HepG2 (cell line): ENCODE results near the gene PKIG. TPM values are rescaled to one million over a fixed set of nuclear protein-coding genes. Genes with fewer than 3 reads are reported as not detected.
A peak's percentile ranks its signal among the peaks of the same experiment; 100 is the strongest.

ENCODE experiments used
- ATAC-seq: fragments of 200-7000 bp; cut with Tn5 transposase; 3 replicates; pipeline ENCODE4 v1.9.1; 2020; ENCODE audit warnings: mild to moderate bottlenecking, moderate library complexity
- BruUV-seq: library from RNA; stranded (reverse); fragments of 400-500 nt; replicated peaks from 2 replicates; lab custom pipeline; 2021; lab: Mats Ljungman, UMichigan
- CTCF ChIA-PET: fragments of 300-600 bp; formaldehyde crosslinking; extraction: SDS; loops from one replicate; lab custom pipeline; 2021; ENCODE audit warnings: low total read pairs, inconsistent platforms, low intra/inter-chr PET ratio; lab: Yijun Ruan, JAX
- POLR2A ChIA-PET: fragments of 350-600 bp; sonication (Branson Sonifier 250); formaldehyde crosslinking; loops from one replicate; lab custom pipeline; 2020; ENCODE audit warnings: antibody characterized with exemption, inconsistent platforms; lab: Yijun Ruan, JAX
- DNase-seq: peaks from one replicate; pipeline ENCODE4 v3.0.0-alpha.2; 2015; ENCODE audit warnings: low spot score
- FAIRE-seq: peaks from 3 replicates; lab custom pipeline; 2011; peaks lifted over from hg19 to GRCh38; lab: Jason Lieb, UNC
- H2AFZ ChIP-seq: one replicate; pipeline ENCODE4 v1.6.1; 2011; ENCODE audit warnings: low read length, inconsistent platforms
- H3K27ac ChIP-seq: fragments of 300-600 bp; 3 replicates; pipeline ENCODE4 v1.8.0; 2011; ENCODE audit warnings: mixed run types, mild to moderate bottlenecking, mixed read lengths, low read length, inconsistent platforms; ENCODE audit not compliant: insufficient read depth; ENCODE audit errors: extremely low read length
- H3K27me3 ChIP-seq, 2 experiments: fragments of 200-600 bp in 1 of 2; 2 replicates in 1 of 2; 3 replicates in 1 of 2; pipeline versions ENCODE4 v1.6.0 to v1.8.0; 2011; ENCODE audit warnings: low read length in 2 of 2, mild to moderate bottlenecking in 2 of 2, moderate library complexity in 2 of 2, inconsistent platforms in 1 of 2; ENCODE audit not compliant: insufficient read depth in 2 of 2, control insufficient read depth in 1 of 2
- H3K36me3 ChIP-seq, 2 experiments: fragments of 200-600 bp in 1 of 2; replicated peaks in 1 of 2; 2 replicates in 1 of 2; 3 replicates in 1 of 2; pipeline versions ENCODE4 v1.5.1 to v1.8.0; 2011; ENCODE audit warnings: low read length in 2 of 2, inconsistent platforms in 1 of 2; ENCODE audit not compliant: insufficient read depth in 2 of 2, control insufficient read depth in 1 of 2
- H3K4me1 ChIP-seq: 2 replicates; pipeline ENCODE4 v1.5.1; 2012; ENCODE audit warnings: low read length, inconsistent platforms; ENCODE audit not compliant: insufficient read depth
- H3K4me2 ChIP-seq: 2 replicates; pipeline ENCODE4 v1.6.0; 2011; ENCODE audit warnings: low read depth, low read length, inconsistent platforms
- H3K4me3 ChIP-seq, 3 experiments: fragments of 200-600 bp in 1 of 3; sonication (generic), shearing (Covaris generic) in 1 of 3; replicated peaks in 1 of 3; 2 replicates each; pipeline ENCODE4 v1.5.1; 2011 to 2016; ENCODE audit warnings: low read length in 3 of 3, inconsistent platforms in 2 of 3, low read depth in 2 of 3, mild to moderate bottlenecking in 2 of 3, control low read depth in 1 of 3, mixed read lengths in 1 of 3; ENCODE audit not compliant: insufficient read depth in 1 of 3
- H3K79me2 ChIP-seq: one replicate; pipeline ENCODE4 v1.6.1; 2011; ENCODE audit warnings: low read length, inconsistent platforms; ENCODE audit not compliant: insufficient read depth
- H3K9ac ChIP-seq: 2 replicates; pipeline ENCODE4 v1.6.0; 2011; ENCODE audit warnings: mild to moderate bottlenecking, low read depth, low read length, inconsistent platforms; ENCODE audit not compliant: insufficient read depth
- H3K9me3 ChIP-seq: 2 replicates; pipeline ENCODE4 v1.5.1; 2012; ENCODE audit warnings: mild to moderate bottlenecking, low read length
- H4K20me1 ChIP-seq: 2 replicates; pipeline ENCODE4 v1.6.0; 2011; ENCODE audit warnings: inconsistent platforms, mild to moderate bottlenecking, low read length, moderate library complexity; ENCODE audit not compliant: insufficient read depth
- ARHGAP35 ChIP-seq: sonication (generic); formaldehyde crosslinking; IDR thresholded peaks from 2 replicates; pipeline ENCODE4 v1.9.0; 2022; ENCODE audit warnings: mild to moderate bottlenecking, inconsistent platforms, moderate library complexity, missing genetic modification reagents, borderline replicate concordance
- CREB1 ChIP-seq, 2 experiments: fragments of 450-650 bp in 1 of 2; IDR thresholded peaks; 2 replicates each; pipeline ENCODE4 v1.6.1; 2016 to 2017; ENCODE audit warnings: control low read depth in 1 of 2, mild to moderate bottlenecking in 1 of 2, missing compliant biosample characterization in 1 of 2, missing genetic modification characterization in 1 of 2
- CSRNP2 ChIP-seq: sonication (generic); formaldehyde crosslinking; conservative IDR thresholded peaks from 2 replicates; pipeline ENCODE4 v1.8.0; 2022; ENCODE audit warnings: low read depth, missing genetic modification reagents
- GLI4 ChIP-seq: sonication (generic); formaldehyde crosslinking; IDR thresholded peaks from 2 replicates; pipeline ENCODE4 v1.5.1; 2020; ENCODE audit warnings: missing genetic modification reagents, mild to moderate bottlenecking, moderate library complexity, borderline replicate concordance
- IRX3 ChIP-seq: sonication (generic); formaldehyde crosslinking; IDR thresholded peaks from 2 replicates; pipeline ENCODE4 v1.8.1; 2023; ENCODE audit warnings: mild to moderate bottlenecking, low read depth, missing genetic modification reagents, borderline replicate concordance
- PHF8 ChIP-seq: sonication (generic); formaldehyde crosslinking; IDR thresholded peaks from 2 replicates; pipeline ENCODE4 v1.5.0; 2020; ENCODE audit warnings: missing genetic modification reagents
- PTBP1 ChIP-seq: fragments of 200-400 bp; formaldehyde crosslinking; IDR thresholded peaks from 2 replicates; pipeline ENCODE4 v1.6.1; 2018; ENCODE audit warnings: low read length, low read depth; ENCODE audit not compliant: poor library complexity, severe bottlenecking
- SP2 ChIP-seq: sonication (generic); formaldehyde crosslinking; IDR thresholded peaks from 2 replicates; pipeline ENCODE4 v1.5.1; 2020; ENCODE audit warnings: mild to moderate bottlenecking, missing genetic modification reagents
- TEF ChIP-seq: sonication (generic); formaldehyde crosslinking; IDR thresholded peaks from 2 replicates; pipeline ENCODE4 v1.5.0; 2020; ENCODE audit warnings: missing genetic modification reagents
- ZBTB3 ChIP-seq: sonication (generic); formaldehyde crosslinking; IDR thresholded peaks from 2 replicates; pipeline ENCODE4 v1.4.0; 2020; ENCODE audit warnings: low read depth, mild to moderate bottlenecking, moderate library complexity, missing genetic modification reagents, borderline replicate concordance
- ZNF232 ChIP-seq: sonication (generic); formaldehyde crosslinking; IDR thresholded peaks from 2 replicates; pipeline ENCODE4 v1.4.0; 2020; ENCODE audit warnings: missing genetic modification reagents, borderline replicate concordance
- ZNF614 ChIP-seq: IDR thresholded peaks from 2 replicates; pipeline ENCODE4 v1.6.1; 2018; ENCODE audit warnings: missing biosample characterization, missing genetic modification reagents, inconsistent platforms, borderline replicate concordance
- ZNF646 ChIP-seq: sonication (generic); formaldehyde crosslinking; IDR thresholded peaks from 2 replicates; pipeline ENCODE4 v1.9.0; 2021; ENCODE audit warnings: mild to moderate bottlenecking, missing genetic modification reagents
- ZNF724P ChIP-seq: sonication (generic); formaldehyde crosslinking; IDR thresholded peaks from 2 replicates; pipeline ENCODE4 v1.8.0; 2022; ENCODE audit warnings: missing genetic modification reagents, borderline replicate concordance
- ZNF737 ChIP-seq: sonication (generic); formaldehyde crosslinking; IDR thresholded peaks from 2 replicates; pipeline ENCODE4 v1.5.0; 2020; ENCODE audit warnings: missing genetic modification reagents, mild to moderate bottlenecking, borderline replicate concordance
- WGBS: methylation state at CpG from one replicate; pipeline ENCODE4 v1.1.6; 2017; ENCODE audit warnings: low lambda C conversion rate; 5-methylcytosine and 5-hydroxymethylcytosine counted together
- in situ Hi-C: cut with HindIII; loops from 2 replicates; pipeline ENCODE4 v1.10.0; 2017; ENCODE audit warnings: low pct_unique_long_range_greater_than_20kb; ENCODE audit not compliant: extremely low pct_ligation_motif_present
- intact Hi-C: fragments of 100-400 bp; cut with micrococcal nuclease; formaldehyde crosslinking; loops from one replicate; pipeline ENCODE4 v1.10.0; 2022; ENCODE audit not compliant: unreplicated experiment
- polyA plus RNA-seq, 8 experiments: library from polyadenylated mRNA; depleted of rRNA in 3 of 8; stranded (reverse) in 7 of 8; unstranded in 1 of 8; fragments of >200 nt; fragmentation: Illumina TruSeq in 4 of 8; extraction: Trizol in 4 of 8; gene quantifications; 2 replicates each; pipeline versions ENCODE4 v1.2.1 to v1.2.3, GENCODE V29; 2011 to 2016; ENCODE audit warnings: low read depth in 4 of 8, missing spikeins in 1 of 8, mixed read lengths in 1 of 8; ENCODE audit not compliant: insufficient read depth in 1 of 8
- total RNA-seq, 5 experiments: library from RNA; depleted of rRNA; stranded (reverse); fragments of >200 nt; fragmentation: Illumina TruSeq; extraction: Trizol; gene quantifications; 2 replicates each; pipeline ENCODE4 v1.2.3, GENCODE V29; 2016; ENCODE audit warnings: low read depth in 1 of 5

The PKIG gene
- total and polyA plus RNA-seq, 2 of the 13 experiments (the other 11 are each of a cell fraction or from before 2014, with no cell fraction given) = 30.8 to 44.5 TPM

- intact Hi-C loops (loop anchor here (1.0 kb wide), 1 partner anchor 77 kb away; no protein-coding TSS in a partner anchor), in situ Hi-C loops (no loop called here)
- Histone ChIP-seq H3K36me3 (no peaks in the 10 kb centered on the region), H3K27ac (peak overlapping the region; percentile 87), H4K20me1 (no peaks in the 10 kb centered on the region), H3K4me1 (peaks cover 58% of the 10 kb centered on the region), H3K4me2 (peak overlapping the region; percentile 98), H2AFZ (no peak overlapping the region), H3K9ac (peak overlapping the region; percentile 95), H3K79me2 (peaks cover 20% of the 10 kb centered on the region), H3K4me3 (peak overlapping the region; percentile 74 to 99 (median 83)), H3K27me3 (no peaks in the 10 kb centered on the region; a peak in 1 of 5 replicates), H3K9me3 (no peaks in the 10 kb centered on the region)
- POLR2A ChIA-PET = interaction anchor here (3.2 kb wide), 1 partner anchor 11 kb away, joined by 24 read pairs; the partner anchor contains the start of gene SERINC3
- peak; percentile 58 for DNase-seq
- CTCF ChIA-PET = interaction anchor here (0.9 to 2.0 kb wide), 2 partner anchors 77 to 78 kb away, joined by 3 to 11 read pairs; no protein-coding TSS in a partner anchor
- no TSS peak for BruUV-seq
- WGBS = 54% methylated on average over 2 of the region's 2 CpGs
- FAIRE-seq = no peak
- ATAC-seq = no peak
- TF ChIP-seq ZNF646 (CRISPR knock-in tag) (peak; percentile 68; the same call in 1 of the 2 replicates), ARHGAP35 (no peak), IRX3 (no peak), ZNF232 (CRISPR knock-in tag) (0 out of 2 replicates have a peak, but pooled peaks have one; percentile 23), GLI4 (CRISPR knock-in tag) (0 out of 2 replicates have a peak, but pooled peaks have one; percentile 45), CREB1 (IDR thresholded peaks at IDR 0.05) (no peak), CREB1 (CRISPR knock-in tag; IDR thresholded peaks at IDR 0.05) (no peak), PHF8 (CRISPR knock-in tag) (no peak), TEF (CRISPR knock-in tag) (no peak), ZNF737 (CRISPR knock-in tag) (no peak), PTBP1 (no peak), ZBTB3 (CRISPR knock-in tag) (no peak), ZNF614 (CRISPR knock-in tag) (no peak), SP2 (CRISPR knock-in tag) (no peak), CSRNP2 (CRISPR knock-in tag) (no peak), ZNF724P (no peak)
Observed at GRCh38 chr20:44532981-44533331, 49.4 kb upstream of the PKIG start.
